HCT116 (cell line): ENCODE data around the gene DHX15. TPM values are rescaled to one million over a fixed set of nuclear protein-coding genes. Genes with fewer than 3 reads are reported as not detected.

ENCODE experiments used
- ATAC-seq: fragments of 200-7000 bp; cut with Tn5 transposase; 2 replicates; pipeline ENCODE4 v1.9.1; 2020; ENCODE audit warnings: mild to moderate bottlenecking, moderate library complexity
- BruUV-seq: library from RNA; stranded (reverse); fragments of 400-500 nt; replicated peaks from 2 replicates; lab custom pipeline; 2021; lab: Mats Ljungman, UMichigan
- CTCF ChIA-PET: fragments of 300-600 bp; sonication (Branson Sonifier 250); formaldehyde crosslinking; loops from one replicate; lab custom pipeline; 2021; ENCODE audit warnings: antibody characterized with exemption; lab: Charles Lee
- POLR2A ChIA-PET: fragments of 300-600, 350-600 bp; sonication (Branson Sonifier 250); formaldehyde crosslinking; loops from one replicate; lab custom pipeline; 2021; ENCODE audit warnings: antibody characterized with exemption; lab: Charles Lee
- RAD21 ChIA-PET, 2 experiments: fragments of 300-600 bp; sonication (Branson Sonifier 250); formaldehyde crosslinking; loops; one replicate each; lab custom pipeline; 2023; ENCODE audit warnings: low total read pairs in 2 of 2; ENCODE audit not compliant: uncharacterized antibody in 2 of 2, unreplicated experiment in 2 of 2, low non-redundant PET in 1 of 2; lab: Charles Lee
- DNase-seq: peaks from one replicate; pipeline ENCODE4 v3.0.0-alpha.2; 2010; ENCODE audit warnings: low read depth, low spot score
- H2AFZ ChIP-seq: fragments of 200-600 bp; shearing (Covaris generic), sonication (generic); 2 replicates; pipeline ENCODE4 v1.6.1; 2017; ENCODE audit warnings: low read depth, mixed run types, mixed read lengths, antibody characterized with exemption, low read length; ENCODE audit not compliant: poor library complexity, severe bottlenecking
- H3K27ac ChIP-seq: 2 replicates; pipeline ENCODE4 v1.5.1; 2012; ENCODE audit warnings: low read depth, low read length
- H3K27me3 ChIP-seq: fragments of 200-600 bp; sonication (generic); 2 replicates; pipeline ENCODE4 v1.6.1; 2016; ENCODE audit warnings: mixed run types, low read length, mixed read lengths; ENCODE audit not compliant: insufficient read depth
- H3K36me3 ChIP-seq, 2 experiments: fragments of 200-500 bp in 1 of 2; fragments of 200-600 bp in 1 of 2; sonication (Bioruptor generic) in 1 of 2; sonication (generic) in 1 of 2; 2 replicates each; pipeline versions ENCODE4 v1.5.1 to v1.6.1; 2014 to 2016; ENCODE audit warnings: low read length in 2 of 2, inconsistent platforms in 1 of 2, mixed read lengths in 1 of 2, mixed run types in 1 of 2; ENCODE audit not compliant: insufficient read depth in 2 of 2, control insufficient read depth in 1 of 2
- H3K4me1 ChIP-seq, 2 experiments: fragments of 200-600 bp in 1 of 2; sonication (generic) in 1 of 2; 2 replicates each; pipeline versions ENCODE4 v1.5.1 to v1.6.1; 2012 to 2017; ENCODE audit warnings: low read length in 2 of 2, inconsistent platforms in 1 of 2, mild to moderate bottlenecking in 1 of 2, mixed read lengths in 1 of 2, mixed run types in 1 of 2, moderate library complexity in 1 of 2; ENCODE audit not compliant: insufficient read depth in 2 of 2, control insufficient read depth in 1 of 2
- H3K4me2 ChIP-seq: fragments of 200-600 bp; sonication (generic); 2 replicates; pipeline ENCODE4 v1.6.1; 2017; ENCODE audit warnings: mixed run types, low read length, mixed read lengths
- H3K4me3 ChIP-seq, 2 experiments: fragments of 200-600 bp in 1 of 2; sonication (generic) in 1 of 2; replicated peaks in 1 of 2; 2 replicates each; pipeline ENCODE4 v1.5.1; 2011 to 2016; ENCODE audit warnings: low read length in 2 of 2, control low read depth in 1 of 2, low read depth in 1 of 2, mild to moderate bottlenecking in 1 of 2, mixed read lengths in 1 of 2, mixed run types in 1 of 2
- H3K79me2 ChIP-seq: fragments of 200-600 bp; sonication (generic); 2 replicates; pipeline ENCODE4 v1.6.1; 2017; ENCODE audit warnings: mild to moderate bottlenecking, mixed run types, low read length, moderate library complexity, mixed read lengths; ENCODE audit not compliant: insufficient read depth
- H3K9ac ChIP-seq: fragments of 200-600 bp; sonication (generic); 2 replicates; pipeline ENCODE4 v1.6.1; 2016; ENCODE audit warnings: low read length, mixed read lengths
- H3K9me2 ChIP-seq: fragments of 200-600 bp; sonication (generic), shearing (Covaris generic); 2 replicates; pipeline ENCODE4 v1.6.1; 2017; ENCODE audit warnings: mixed run types, mild to moderate bottlenecking, moderate library complexity; ENCODE audit not compliant: insufficient read depth
- H3K9me3 ChIP-seq, 2 experiments: fragments of 200-500 bp in 1 of 2; fragments of 200-600 bp in 1 of 2; sonication (Bioruptor generic) in 1 of 2; sonication (generic) in 1 of 2; 2 replicates each; pipeline ENCODE4 v1.6.1; 2014 to 2017; ENCODE audit warnings: low read length in 2 of 2, mixed read lengths in 2 of 2, inconsistent platforms in 1 of 2, low read depth in 1 of 2, mild to moderate bottlenecking in 1 of 2, mixed run types in 1 of 2, moderate library complexity in 1 of 2; ENCODE audit not compliant: control insufficient read depth in 1 of 2, insufficient read depth in 1 of 2
- H4K20me1 ChIP-seq: fragments of 200-600 bp; sonication (generic), shearing (Covaris generic); 2 replicates; pipeline ENCODE4 v1.6.1; 2017; ENCODE audit warnings: mixed run types, mild to moderate bottlenecking, moderate library complexity; ENCODE audit not compliant: insufficient read depth
- ATF3 ChIP-seq: IDR thresholded peaks from 2 replicates; pipeline ENCODE4 v1.6.1; 2012
- CEBPB ChIP-seq: IDR thresholded peaks from 2 replicates; pipeline ENCODE4 v1.6.1; 2012; ENCODE audit warnings: low read depth
- CTCF ChIP-seq, 3 experiments: fragments of 200-600 bp in 1 of 3; sonication (generic) in 1 of 3; IDR thresholded peaks in 2 of 3; conservative IDR thresholded peaks in 1 of 3; 2 replicates each; pipeline ENCODE4 v1.5.1; 2012 to 2017; ENCODE audit warnings: low read depth in 2 of 3, low read length in 2 of 3, antibody characterized with exemption in 1 of 3, borderline replicate concordance in 1 of 3, control low read depth in 1 of 3, mild to moderate bottlenecking in 1 of 3, mixed read lengths in 1 of 3, mixed run types in 1 of 3, moderate library complexity in 1 of 3; ENCODE audit not compliant: insufficient read depth in 1 of 3
- EZH2 ChIP-seq: fragments of 200-600 bp; sonication (generic); IDR thresholded peaks from 2 replicates; pipeline ENCODE4 v1.6.1; 2017; ENCODE audit warnings: antibody characterized with exemption, mixed run types
- FOSL1 ChIP-seq: IDR thresholded peaks from 2 replicates; pipeline ENCODE4 v1.6.1; 2012; ENCODE audit warnings: low read depth
- JUND ChIP-seq: IDR thresholded peaks from 2 replicates; pipeline ENCODE4 v1.6.1; 2012
- POLR2A ChIP-seq: IDR thresholded peaks from 2 replicates; pipeline ENCODE4 v1.7.0; 2011; ENCODE audit warnings: borderline replicate concordance; ENCODE audit not compliant: insufficient read depth, insufficient read length; ENCODE audit errors: extremely low read depth
- POLR2AphosphoS5 ChIP-seq: IDR thresholded peaks from 2 replicates; pipeline ENCODE4 v1.6.1; 2011; ENCODE audit warnings: mild to moderate bottlenecking, low read depth, low read length, moderate library complexity
- REST ChIP-seq: IDR thresholded peaks from 2 replicates; pipeline ENCODE4 v1.6.1; 2012; ENCODE audit warnings: low read depth
- ZNF274 ChIP-seq: fragments of 200-500 bp; sonication (Bioruptor generic); IDR thresholded peaks from 2 replicates; pipeline ENCODE4 v1.6.1; 2014; ENCODE audit warnings: mild to moderate bottlenecking, low read depth, low read length, inconsistent platforms
- intact Hi-C: fragments of 100-400 bp; cut with micrococcal nuclease; formaldehyde crosslinking; loops from 2 replicates; pipeline ENCODE4 v1.10.0; 2022
- total RNA-seq: library from RNA; stranded (reverse); gene quantifications from one replicate; pipeline ENCODE4 v1.2.1, GENCODE V29; 2021; ENCODE audit not compliant: unreplicated experiment

The DHX15 gene
- total RNA-seq, 1 experiment from 2014 or later: 195 TPM

GRCh38 chr4:24624381-24624780, 40.0 kb upstream of the DHX15 start:
- no peaks in the 10 kb centered on the region for H3K9me2 ChIP-seq
- H3K9ac ChIP-seq: no peak overlapping the region
- ChIA-PET CTCF (no interaction called here), POLR2A (no interaction called here), RAD21 (no interaction called here)
- DNase-seq: no peak
- H3K79me2 ChIP-seq: no peaks in the 10 kb centered on the region
- BruUV-seq: no TSS peak
- no peak overlapping the region for H2AFZ ChIP-seq
- intact Hi-C loops: no loop called here
- no peaks in the 10 kb centered on the region for H3K9me3 ChIP-seq
- no peak overlapping the region for H3K4me2 ChIP-seq
- no peaks in the 10 kb centered on the region for H3K27me3 ChIP-seq
- ATAC-seq: no peak
- H3K36me3 ChIP-seq: no peaks in the 10 kb centered on the region
- no peak overlapping the region for H3K4me3 ChIP-seq
- H3K27ac ChIP-seq: no peak overlapping the region
- H4K20me1 ChIP-seq: no peaks in the 10 kb centered on the region
- no peaks in the 10 kb centered on the region for H3K4me1 ChIP-seq
- TF ChIP-seq POLR2AphosphoS5 (no peak), CTCF (IDR thresholded peaks at IDR 0.05 in 2 of 3, conservative IDR thresholded peaks at IDR 0.05 in 1 of 3; ENCODE audit: borderline replicate concordance in 1 of 3, insufficient read depth in 1 of 3, low read depth in 2 of 3, low read length in 2 of 3) (no peak), ATF3 (no peak), FOSL1 (no peak), CEBPB (no peak), JUND (no peak), REST (no peak), EZH2 (no peak), ZNF274 (no peak), POLR2A (no peak)
